IPS-18a (cell line): ENCODE results near the gene ASCC2.
"Not testable (repeated sequence)": the region's sequence is repeated elsewhere in the genome, so short reads cannot be mapped to it uniquely, and the experiment has no call there.

Experiments
- H3K27ac ChIP-seq: one replicate; pipeline ENCODE4 v1.5.1; 2013; ENCODE audit warnings: low read length
- H3K27me3 ChIP-seq: one replicate; pipeline ENCODE4 v1.6.1; 2013; ENCODE audit warnings: mild to moderate bottlenecking, low read length; ENCODE audit not compliant: control insufficient read depth, insufficient read depth
- H3K36me3 ChIP-seq: one replicate; pipeline ENCODE4 v1.6.1; 2013; ENCODE audit warnings: low read depth, low read length; ENCODE audit not compliant: control insufficient read depth
- H3K4me1 ChIP-seq: one replicate; pipeline ENCODE4 v1.6.1; 2013; ENCODE audit warnings: low read depth, low read length; ENCODE audit not compliant: control insufficient read depth
- H3K4me3 ChIP-seq: one replicate; pipeline ENCODE4 v1.5.1; 2013; ENCODE audit warnings: low read length
- H3K9ac ChIP-seq: one replicate; pipeline ENCODE4 v1.6.1; 2013; ENCODE audit warnings: mild to moderate bottlenecking, low read length, moderate library complexity
- H3K9me3 ChIP-seq: one replicate; pipeline ENCODE4 v1.6.1; 2013; ENCODE audit warnings: low read depth, low read length; ENCODE audit not compliant: control insufficient read depth

ASCC2 gene

DNA sequence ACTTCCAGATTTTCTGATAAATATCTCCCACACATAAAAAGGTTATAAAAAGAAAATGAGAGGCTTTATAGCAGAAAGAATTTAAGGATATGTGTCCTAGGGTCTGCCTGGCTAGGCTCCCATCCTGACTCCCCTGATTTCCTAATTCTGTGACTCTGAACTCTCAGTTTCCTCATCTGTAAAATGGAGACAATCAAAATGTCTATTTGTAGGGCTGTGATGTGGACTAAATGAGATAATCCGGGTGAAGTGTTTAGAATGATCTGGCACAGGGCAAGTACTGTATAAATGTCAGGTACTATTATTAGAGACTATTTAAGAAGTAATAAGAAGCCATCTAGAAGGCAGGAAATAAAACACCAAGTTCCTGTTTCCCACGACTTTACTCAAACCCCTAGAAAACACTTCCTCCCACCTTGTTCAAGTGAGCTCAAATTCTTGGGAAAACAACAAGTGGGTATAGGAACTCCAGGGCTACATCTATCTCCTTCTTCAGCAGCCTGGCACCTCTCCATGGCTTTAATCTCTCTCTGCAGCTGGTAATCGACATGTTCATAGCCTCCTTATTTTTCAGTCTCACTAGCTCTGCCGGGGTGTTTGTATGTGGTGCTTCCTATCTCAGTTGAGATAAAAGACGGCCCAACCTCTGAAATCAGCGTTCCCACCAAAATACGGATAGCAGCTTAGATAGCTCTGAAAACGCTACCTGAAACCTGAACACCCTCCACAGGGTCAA lies 6.7 kb downstream of the ASCC2 start:
- H3K36me3 ChIP-seq: no peaks in the 10 kb centered on the region
- H3K27ac ChIP-seq: no peak overlapping the region
- no peak overlapping the region for H3K9ac ChIP-seq
- no peaks in the 10 kb centered on the region for H3K9me3 ChIP-seq
- no peaks in the 10 kb centered on the region for H3K4me1 ChIP-seq
- no peak overlapping the region for H3K4me3 ChIP-seq
- no peaks in the 10 kb centered on the region for H3K27me3 ChIP-seq

GRCh38 chr22:29830585-29830984 lies 7.5 kb downstream of the ASCC2 start:
- H3K4me1 ChIP-seq: no peaks in the 10 kb centered on the region
- H3K36me3 ChIP-seq: no peaks in the 10 kb centered on the region
- no peaks in the 10 kb centered on the region for H3K9me3 ChIP-seq
- no peak overlapping the region for H3K27ac ChIP-seq
- H3K4me3 ChIP-seq: no peak overlapping the region
- H3K27me3 ChIP-seq: no peaks in the 10 kb centered on the region
- H3K9ac ChIP-seq: no peak overlapping the region

DNA sequence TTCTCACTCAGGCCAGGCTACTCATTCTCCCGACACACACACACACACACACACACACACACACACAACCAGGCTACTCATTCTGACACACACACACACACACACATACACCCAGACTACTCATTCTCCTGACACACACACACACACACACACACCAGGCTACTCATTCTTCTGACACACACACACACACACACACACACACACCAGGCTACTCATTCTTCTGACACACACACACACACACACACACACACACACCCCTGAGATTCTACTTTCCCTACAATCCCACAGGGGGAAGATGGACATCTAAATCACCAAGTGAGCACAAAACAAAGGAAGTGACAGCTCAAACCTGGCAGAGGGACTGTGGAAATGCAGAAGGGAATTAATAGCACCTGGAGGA lies 10.3 kb downstream of the ASCC2 start:
- H3K4me1 ChIP-seq, H3K27me3 ChIP-seq, H3K27ac ChIP-seq, H3K9ac ChIP-seq, H3K4me3 ChIP-seq, H3K36me3 ChIP-seq, H3K9me3 ChIP-seq: not testable (repeated sequence)

- Histone ChIP-seq H3K27ac (no peak overlapping the region), H3K4me1 (no peaks in the 10 kb centered on the region), H3K9ac (no peak overlapping the region), H3K36me3 (peaks cover 4% of the 10 kb centered on the region), H3K9me3 (no peaks in the 10 kb centered on the region), H3K27me3 (no peaks in the 10 kb centered on the region), H3K4me3 (no peak overlapping the region)
Measured at GRCh38 chr22:29827091-29827490, 11.0 kb downstream of the ASCC2 start.

DNA sequence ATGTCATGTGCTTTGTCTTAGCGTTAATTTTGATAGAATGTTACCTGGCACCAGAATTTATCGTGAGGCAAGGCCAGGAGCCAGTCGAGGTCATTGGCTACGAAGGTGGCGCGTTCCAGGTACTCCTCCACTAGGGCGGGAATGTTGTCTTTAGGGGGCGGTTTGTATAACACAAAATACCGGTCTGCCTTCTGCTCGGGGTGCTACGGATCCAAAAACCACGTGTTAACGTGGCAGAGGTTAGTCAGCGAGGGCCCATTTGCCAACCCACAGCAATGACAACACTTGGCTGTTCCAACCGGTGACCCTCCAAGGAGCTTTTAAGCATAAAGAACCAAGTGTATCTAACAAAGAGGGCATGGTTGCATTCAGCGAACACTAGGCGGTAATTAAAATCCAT lies 12.5 kb downstream of the ASCC2 start:
- Histone ChIP-seq H3K4me1 (no peaks in the 10 kb centered on the region), H3K9ac (no peak overlapping the region), H3K36me3 (peaks cover 12% of the 10 kb centered on the region), H3K4me3 (no peak overlapping the region), H3K27me3 (no peaks in the 10 kb centered on the region), H3K27ac (no peak overlapping the region), H3K9me3 (no peaks in the 10 kb centered on the region)

GRCh38 chr22:29824677-29825076 lies 13.4 kb downstream of the ASCC2 start:
- Histone ChIP-seq H3K9ac (no peak overlapping the region), H3K27ac (no peak overlapping the region), H3K36me3 (peaks cover 12% of the 10 kb centered on the region), H3K4me3 (no peak overlapping the region), H3K4me1 (no peaks in the 10 kb centered on the region), H3K9me3 (no peaks in the 10 kb centered on the region), H3K27me3 (no peaks in the 10 kb centered on the region)

DNA sequence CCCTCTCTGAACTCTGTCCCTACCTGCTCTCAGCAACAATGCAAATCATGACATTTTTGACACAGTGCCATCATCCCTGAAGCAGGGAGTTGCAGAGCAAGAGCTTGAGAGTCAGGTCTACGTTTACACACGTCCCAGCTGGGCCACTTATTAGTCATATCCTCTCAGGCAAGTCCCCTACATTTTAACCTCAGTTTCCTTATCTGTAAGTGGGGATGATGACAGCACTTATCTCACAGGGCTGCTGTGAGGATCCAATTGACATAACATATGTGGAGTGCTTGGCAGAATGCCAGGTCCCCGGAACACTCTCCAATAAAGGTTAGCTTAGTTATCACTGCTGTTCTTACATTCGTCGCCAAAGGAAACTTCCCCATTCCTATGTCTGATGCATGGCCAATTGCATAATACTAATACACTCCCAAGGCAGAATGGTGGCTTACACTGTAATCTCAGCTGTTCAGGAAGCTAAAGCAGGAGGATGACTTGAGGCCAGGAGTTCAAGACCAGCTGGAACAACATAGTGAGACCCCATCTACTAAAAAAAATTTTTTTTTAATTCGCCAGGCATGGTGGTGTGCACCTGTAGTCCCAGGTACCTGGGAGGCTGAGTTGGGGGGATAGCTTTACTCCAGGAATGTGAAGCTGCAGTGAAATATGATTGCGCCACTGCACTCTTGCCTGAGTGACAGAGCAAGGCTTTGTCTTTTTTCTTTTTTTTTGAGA lies 16.6 kb downstream of the ASCC2 start:
- no peaks in the 10 kb centered on the region for H3K27me3 ChIP-seq
- H3K9ac ChIP-seq: no peak overlapping the region
- H3K4me1 ChIP-seq: no peaks in the 10 kb centered on the region
- H3K4me3 ChIP-seq: no peak overlapping the region
- H3K9me3 ChIP-seq: no peaks in the 10 kb centered on the region
- H3K36me3 ChIP-seq: peaks cover 15% of the 10 kb centered on the region
- no peak overlapping the region for H3K27ac ChIP-seq

GRCh38 chr22:29820961-29821290 lies 17.1 kb downstream of the ASCC2 start:
- no peak overlapping the region for H3K27ac ChIP-seq

GRCh38 chr22:29819501-29819900 lies 18.6 kb downstream of the ASCC2 start:
- Histone ChIP-seq H3K9me3 (no peaks in the 10 kb centered on the region), H3K4me1 (no peaks in the 10 kb centered on the region), H3K27ac (no peak overlapping the region), H3K9ac (no peak overlapping the region), H3K27me3 (no peaks in the 10 kb centered on the region), H3K36me3 (peaks cover 19% of the 10 kb centered on the region), H3K4me3 (no peak overlapping the region)

More at GRCh38 chr22:29820961-29821290, 17.1 kb downstream of the ASCC2 start:
- no peaks in the 10 kb centered on the region for H3K4me1 ChIP-seq
- H3K4me3 ChIP-seq: no peak overlapping the region
- peaks cover 19% of the 10 kb centered on the region for H3K36me3 ChIP-seq
- no peak overlapping the region for H3K9ac ChIP-seq
- no peaks in the 10 kb centered on the region for H3K9me3 ChIP-seq
- H3K27me3 ChIP-seq: no peaks in the 10 kb centered on the region

- Histone ChIP-seq H3K4me3 (no peak overlapping the region), H3K27ac (no peak overlapping the region), H3K9ac (no peak overlapping the region), H3K9me3 (no peaks in the 10 kb centered on the region), H3K27me3 (no peaks in the 10 kb centered on the region), H3K36me3 (peaks cover 23% of the 10 kb centered on the region), H3K4me1 (no peaks in the 10 kb centered on the region)
Measured at GRCh38 chr22:29817724-29818123, 20.4 kb downstream of the ASCC2 start.

GRCh38 chr22:29816980-29817379 lies 21.1 kb downstream of the ASCC2 start:
- Histone ChIP-seq H3K9me3 (no peaks in the 10 kb centered on the region), H3K27me3 (no peaks in the 10 kb centered on the region), H3K9ac (no peak overlapping the region), H3K27ac (no peak overlapping the region), H3K36me3 (peaks cover 22% of the 10 kb centered on the region), H3K4me1 (no peaks in the 10 kb centered on the region), H3K4me3 (no peak overlapping the region)

GRCh38 chr22:29816539-29816938 lies 21.5 kb downstream of the ASCC2 start:
- Histone ChIP-seq H3K4me1 (no peaks in the 10 kb centered on the region), H3K36me3 (peaks cover 26% of the 10 kb centered on the region), H3K4me3 (no peak overlapping the region), H3K9me3 (no peaks in the 10 kb centered on the region), H3K27ac (no peak overlapping the region), H3K27me3 (no peaks in the 10 kb centered on the region), H3K9ac (no peak overlapping the region)
